HUES64 (cell line): ENCODE results near the gene RPA1.

ENCODE experiments used
- H3K27ac ChIP-seq: 2 replicates; pipeline ENCODE4 v1.7.0; 2013; ENCODE audit warnings: low read depth, low read length, inconsistent platforms
- H3K27me3 ChIP-seq: 2 replicates; pipeline ENCODE4 v1.6.1; 2013; ENCODE audit warnings: mild to moderate bottlenecking, low read length; ENCODE audit not compliant: insufficient read depth
- H3K36me3 ChIP-seq: 2 replicates; pipeline ENCODE4 v1.6.1; 2013; ENCODE audit warnings: mild to moderate bottlenecking, low read length; ENCODE audit not compliant: insufficient read depth
- H3K4me1 ChIP-seq: 2 replicates; pipeline ENCODE4 v1.6.1; 2013; ENCODE audit warnings: mild to moderate bottlenecking, low read length, moderate library complexity; ENCODE audit not compliant: insufficient read depth
- H3K4me3 ChIP-seq: 2 replicates; pipeline ENCODE4 v1.5.1; 2013; ENCODE audit warnings: mild to moderate bottlenecking, low read length, moderate library complexity
- H3K9ac ChIP-seq: 2 replicates; pipeline ENCODE4 v1.6.1; 2013; ENCODE audit warnings: mild to moderate bottlenecking, low read depth, low read length
- H3K9me3 ChIP-seq: 2 replicates; pipeline ENCODE4 v1.6.1; 2013; ENCODE audit warnings: low read depth, low read length; ENCODE audit not compliant: insufficient read depth
- WGBS: fragments of 150-250, 120-280 bp; methylation state at CpG from one replicate; pipeline ENCODE4 v1.1.7; 2013; ENCODE audit warnings: missing lambda C conversion rate; 5-methylcytosine and 5-hydroxymethylcytosine counted together

Gene RPA1

GRCh38 chr17:1861391-1862010 lies 31.7 kb downstream of the RPA1 start:
- peaks cover 29% of the 10 kb centered on the region for H3K36me3 ChIP-seq
- no peaks in the 10 kb centered on the region for H3K4me1 ChIP-seq
- H3K27me3 ChIP-seq, result no peaks in the 10 kb centered on the region
- H3K4me3 ChIP-seq, result no peak overlapping the region
- H3K9ac ChIP-seq, result no peak overlapping the region
- H3K27ac ChIP-seq, result no peak overlapping the region
- no peaks in the 10 kb centered on the region for H3K9me3 ChIP-seq
- 97% methylated on average over 15 of the region's 16 CpGs for WGBS

GRCh38 chr17:1865252-1866037 lies 35.6 kb downstream of the RPA1 start:
- H3K36me3 ChIP-seq, result peaks cover 38% of the 10 kb centered on the region
- H3K27ac ChIP-seq, result no peak overlapping the region
- 75% methylated on average over 14 of the region's 17 CpGs for WGBS

GRCh38 chr17:1867307-1867706 lies 37.5 kb downstream of the RPA1 start:
- H3K9me3 ChIP-seq, result no peaks in the 10 kb centered on the region
- WGBS, result over 99% methylated on average over 3 of the region's 3 CpGs
- peaks cover 44% of the 10 kb centered on the region for H3K36me3 ChIP-seq
- H3K27ac ChIP-seq, result no peak overlapping the region
- no peaks in the 10 kb centered on the region for H3K4me1 ChIP-seq
- H3K4me3 ChIP-seq, result no peak overlapping the region
- no peak overlapping the region for H3K9ac ChIP-seq
- no peaks in the 10 kb centered on the region for H3K27me3 ChIP-seq

More at GRCh38 chr17:1865252-1866037, 35.6 kb downstream of the RPA1 start:
- Histone ChIP-seq H3K27me3 (no peaks in the 10 kb centered on the region), H3K9ac (no peak overlapping the region), H3K4me1 (no peaks in the 10 kb centered on the region), H3K9me3 (no peaks in the 10 kb centered on the region), H3K4me3 (no peak overlapping the region)

GRCh38 chr17:1868090-1868489 lies 38.3 kb downstream of the RPA1 start:
- 95% methylated on average over 8 of the region's 8 CpGs for WGBS
- no peaks in the 10 kb centered on the region for H3K4me1 ChIP-seq

GRCh38 chr17:1870592-1870991 lies 40.8 kb downstream of the RPA1 start:
- WGBS, result 98% methylated on average over 3 of the region's 3 CpGs
- Histone ChIP-seq H3K4me3 (no peak overlapping the region), H3K36me3 (peaks cover 67% of the 10 kb centered on the region), H3K27me3 (no peaks in the 10 kb centered on the region), H3K9me3 (no peaks in the 10 kb centered on the region), H3K4me1 (no peaks in the 10 kb centered on the region), H3K27ac (no peak overlapping the region), H3K9ac (no peak overlapping the region)

More at GRCh38 chr17:1868090-1868489, 38.3 kb downstream of the RPA1 start:
- H3K27ac ChIP-seq, result no peak overlapping the region
- H3K36me3 ChIP-seq, result peaks cover 51% of the 10 kb centered on the region
- H3K9me3 ChIP-seq, result no peaks in the 10 kb centered on the region
- H3K9ac ChIP-seq, result no peak overlapping the region
- H3K27me3 ChIP-seq, result no peaks in the 10 kb centered on the region
- H3K4me3 ChIP-seq, result no peak overlapping the region

GRCh38 chr17:1871756-1872155 lies 42.0 kb downstream of the RPA1 start:
- Histone ChIP-seq H3K9me3 (no peaks in the 10 kb centered on the region), H3K36me3 (peaks cover 76% of the 10 kb centered on the region), H3K4me1 (no peaks in the 10 kb centered on the region), H3K4me3 (no peak overlapping the region), H3K27me3 (no peaks in the 10 kb centered on the region), H3K9ac (no peak overlapping the region), H3K27ac (no peak overlapping the region)
- WGBS, result 91% methylated on average over 5 of the region's 5 CpGs

GRCh38 chr17:1872254-1872653 lies 42.4 kb downstream of the RPA1 start:
- Histone ChIP-seq H3K27me3 (no peaks in the 10 kb centered on the region), H3K36me3 (peaks cover 79% of the 10 kb centered on the region)
- WGBS, result 97% methylated on average over 12 of the region's 12 CpGs

GRCh38 chr17:1872976-1873375 lies 43.2 kb downstream of the RPA1 start:
- peaks cover 86% of the 10 kb centered on the region for H3K36me3 ChIP-seq
- no peaks in the 10 kb centered on the region for H3K4me1 ChIP-seq
- no peak overlapping the region for H3K27ac ChIP-seq
- H3K9me3 ChIP-seq, result no peaks in the 10 kb centered on the region
- 98% methylated on average over 4 of the region's 4 CpGs for WGBS
- no peak overlapping the region for H3K9ac ChIP-seq
- no peaks in the 10 kb centered on the region for H3K27me3 ChIP-seq
- no peak overlapping the region for H3K4me3 ChIP-seq

More at GRCh38 chr17:1872254-1872653, 42.4 kb downstream of the RPA1 start:
- H3K4me1 ChIP-seq, result no peaks in the 10 kb centered on the region
- H3K9me3 ChIP-seq, result no peaks in the 10 kb centered on the region
- H3K4me3 ChIP-seq, result no peak overlapping the region
- H3K27ac ChIP-seq, result no peak overlapping the region
- H3K9ac ChIP-seq, result no peak overlapping the region

- Histone ChIP-seq H3K4me3 (no peak overlapping the region), H3K27ac (no peak overlapping the region), H3K9me3 (no peaks in the 10 kb centered on the region), H3K9ac (no peak overlapping the region), H3K4me1 (no peaks in the 10 kb centered on the region), H3K36me3 (peaks cover 87% of the 10 kb centered on the region), H3K27me3 (no peaks in the 10 kb centered on the region)
- 94% methylated on average over 8 of the region's 9 CpGs for WGBS
These were observed 43.6 kb downstream of the RPA1 start for GRCh38 chr17:1873418-1873817.

GRCh38 chr17:1875597-1875996 lies 45.8 kb downstream of the RPA1 start:
- Histone ChIP-seq H3K9me3 (no peaks in the 10 kb centered on the region), H3K9ac (no peak overlapping the region), H3K4me3 (no peak overlapping the region), H3K27me3 (no peaks in the 10 kb centered on the region), H3K27ac (no peak overlapping the region), H3K36me3 (peaks cover 96% of the 10 kb centered on the region), H3K4me1 (no peaks in the 10 kb centered on the region)
- WGBS, result 95% methylated on average over 2 of the region's 4 CpGs

GRCh38 chr17:1878419-1879121 lies 48.8 kb downstream of the RPA1 start:
- Histone ChIP-seq H3K36me3 (peaks cover 92% of the 10 kb centered on the region), H3K4me1 (no peaks in the 10 kb centered on the region), H3K9me3 (no peaks in the 10 kb centered on the region), H3K9ac (no peak overlapping the region), H3K27me3 (no peaks in the 10 kb centered on the region), H3K27ac (no peak overlapping the region), H3K4me3 (no peak overlapping the region)
- 95% methylated on average over 17 of the region's 17 CpGs for WGBS
